WERI-Rb-1 (cell line): Measurements from ENCODE around the gene SGMS1.

ENCODE experiments used
- DNase-seq: peaks from one replicate; pipeline ENCODE4 v3.0.0-alpha.2; 2020
- H3K27ac ChIP-seq: fragments of 250-450 bp; sonication (Bioruptor Pico); 2 replicates; pipeline ENCODE4 v1.5.1; 2020; ENCODE audit warnings: mild to moderate bottlenecking, moderate library complexity
- H3K27me3 ChIP-seq: fragments of 250-450 bp; sonication (Bioruptor Pico); 2 replicates; pipeline ENCODE4 v1.5.1; 2021; ENCODE audit warnings: mild to moderate bottlenecking, low read depth, moderate library complexity; ENCODE audit not compliant: insufficient read depth, severe bottlenecking
- H3K36me3 ChIP-seq: fragments of 250-450 bp; sonication (Bioruptor Pico); 2 replicates; pipeline ENCODE4 v1.5.1; 2020; ENCODE audit warnings: mild to moderate bottlenecking, moderate library complexity
- H3K4me3 ChIP-seq: 2 replicates; pipeline ENCODE4 v1.5.1; 2011; ENCODE audit warnings: low read depth, mild to moderate bottlenecking, control low read depth, low read length
- H3K9me3 ChIP-seq: fragments of 250-450 bp; sonication (Bioruptor Pico); 2 replicates; pipeline ENCODE4 v1.5.1; 2021; ENCODE audit warnings: mild to moderate bottlenecking, moderate library complexity; ENCODE audit not compliant: severe bottlenecking
- CTCF ChIP-seq: IDR thresholded peaks from 2 replicates; pipeline ENCODE4 v1.5.1; 2011; ENCODE audit warnings: low read depth, mild to moderate bottlenecking, control low read depth, inconsistent platforms, low read length

The SGMS1 gene

GRCh38 chr10:50410066-50410811, 213.5 kb downstream of the SGMS1 start:
- H3K27ac ChIP-seq: no peak overlapping the region
- H3K9me3 ChIP-seq: no peaks in the 10 kb centered on the region
- H3K4me3 ChIP-seq: no peak overlapping the region
- no peaks in the 10 kb centered on the region for H3K36me3 ChIP-seq
- no peak for DNase-seq
- no peaks in the 10 kb centered on the region for H3K27me3 ChIP-seq
- TF ChIP-seq CTCF: no peak

- Histone ChIP-seq H3K9me3 (no peaks in the 10 kb centered on the region), H3K27ac (no peak overlapping the region), H3K27me3 (no peaks in the 10 kb centered on the region), H3K4me3 (no peak overlapping the region), H3K36me3 (no peaks in the 10 kb centered on the region)
- TF ChIP-seq CTCF: no peak
- no peak for DNase-seq
Observed at GRCh38 chr10:50407076-50407801, 216.5 kb downstream of the SGMS1 start.

GRCh38 chr10:50406457-50407070, 217.2 kb downstream of the SGMS1 start:
- DNase-seq: no peak
- Histone ChIP-seq H3K36me3 (no peaks in the 10 kb centered on the region), H3K9me3 (no peaks in the 10 kb centered on the region), H3K27me3 (no peaks in the 10 kb centered on the region), H3K4me3 (no peak overlapping the region), H3K27ac (no peak overlapping the region)
- no peak for TF ChIP-seq CTCF

GRCh38 chr10:50405723-50406122, 218.0 kb downstream of the SGMS1 start:
- no peaks in the 10 kb centered on the region for H3K36me3 ChIP-seq
- no peak for TF ChIP-seq CTCF
- no peaks in the 10 kb centered on the region for H3K27me3 ChIP-seq
- no peak overlapping the region for H3K4me3 ChIP-seq
- H3K27ac ChIP-seq: no peak overlapping the region
- no peaks in the 10 kb centered on the region for H3K9me3 ChIP-seq
- DNase-seq: no peak

- Histone ChIP-seq H3K27ac (no peak overlapping the region), H3K27me3 (no peaks in the 10 kb centered on the region), H3K9me3 (no peaks in the 10 kb centered on the region), H3K4me3 (no peak overlapping the region), H3K36me3 (no peaks in the 10 kb centered on the region)
- DNase-seq: no peak
- no peak for TF ChIP-seq CTCF
Observed at GRCh38 chr10:50404021-50404773, 219.6 kb downstream of the SGMS1 start.
